ENCODE measurements around the gene RAPGEFL1.

- TF ChIP-seq CTCF (IDR thresholded peaks at IDR 0.05; ENCODE audit: low read depth, low read length, poor library complexity, severe bottlenecking) (no peak), EZH2phosphoT487 (IDR thresholded peaks at IDR 0.05; ENCODE audit: borderline replicate concordance, low read length) (no peak; the same call in 1 of the 2 replicates)
These were observed at the start of gene RAPGEFL1 for GRCh38 chr17:40177275-40177874.
